Measurements from ENCODE around the gene ZDHHC15.
"Not testable (repeated sequence)": the region's sequence is repeated elsewhere in the genome, so short reads cannot be mapped to it uniquely, and the experiment has no call there.

ZDHHC15 gene, protein sequence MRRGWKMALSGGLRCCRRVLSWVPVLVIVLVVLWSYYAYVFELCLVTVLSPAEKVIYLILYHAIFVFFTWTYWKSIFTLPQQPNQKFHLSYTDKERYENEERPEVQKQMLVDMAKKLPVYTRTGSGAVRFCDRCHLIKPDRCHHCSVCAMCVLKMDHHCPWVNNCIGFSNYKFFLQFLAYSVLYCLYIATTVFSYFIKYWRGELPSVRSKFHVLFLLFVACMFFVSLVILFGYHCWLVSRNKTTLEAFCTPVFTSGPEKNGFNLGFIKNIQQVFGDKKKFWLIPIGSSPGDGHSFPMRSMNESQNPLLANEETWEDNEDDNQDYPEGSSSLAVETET

DNA sequence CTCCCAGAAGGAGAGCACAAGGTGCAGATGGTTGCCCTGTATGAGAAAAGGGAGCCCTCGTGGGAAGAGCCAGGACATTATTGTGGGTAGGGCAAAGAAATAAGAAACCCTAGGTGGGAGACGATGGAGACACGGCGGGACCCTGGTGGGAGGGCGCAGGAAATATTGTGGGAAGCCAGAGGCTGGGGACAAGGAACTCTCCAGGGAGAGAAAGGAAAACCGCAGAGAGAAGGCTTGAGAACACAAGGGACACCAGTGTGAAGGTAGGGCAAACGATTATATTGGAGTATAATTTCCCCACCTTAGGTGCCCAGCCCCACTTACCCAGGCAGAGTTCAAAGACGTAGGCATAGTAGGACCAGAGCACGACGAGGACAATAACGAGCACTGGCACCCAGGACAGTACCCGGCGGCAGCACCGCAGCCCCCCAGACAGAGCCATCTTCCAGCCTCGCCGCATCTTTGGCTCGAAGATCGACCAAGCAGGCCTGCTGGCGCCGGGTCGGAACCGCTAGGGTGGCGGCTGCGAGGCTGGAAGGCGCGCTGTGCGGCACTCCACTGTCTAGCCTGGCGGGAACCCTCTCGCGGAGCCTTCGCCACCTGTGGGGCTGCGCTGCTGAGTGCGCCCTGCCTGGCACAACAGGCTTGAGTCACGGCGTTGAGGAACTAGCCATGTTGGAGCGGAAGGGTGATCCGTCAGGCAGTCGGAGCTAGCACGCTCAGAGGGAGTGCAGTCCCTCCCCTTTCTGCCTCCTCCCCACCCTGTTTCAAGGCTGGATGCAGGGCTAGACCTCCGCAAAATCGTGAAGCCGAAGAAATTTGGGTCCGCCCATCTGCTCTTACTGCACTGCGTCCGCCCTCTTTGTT is at the start of gene ZDHHC15:
Gene ZDHHC15, minus strand, starts transcription at position 473 of the 867 bp plus-strand sequence. Its CDS starts 13 bp downstream, at position 460.
- peak; percentile 89 for DNase-seq

DNA sequence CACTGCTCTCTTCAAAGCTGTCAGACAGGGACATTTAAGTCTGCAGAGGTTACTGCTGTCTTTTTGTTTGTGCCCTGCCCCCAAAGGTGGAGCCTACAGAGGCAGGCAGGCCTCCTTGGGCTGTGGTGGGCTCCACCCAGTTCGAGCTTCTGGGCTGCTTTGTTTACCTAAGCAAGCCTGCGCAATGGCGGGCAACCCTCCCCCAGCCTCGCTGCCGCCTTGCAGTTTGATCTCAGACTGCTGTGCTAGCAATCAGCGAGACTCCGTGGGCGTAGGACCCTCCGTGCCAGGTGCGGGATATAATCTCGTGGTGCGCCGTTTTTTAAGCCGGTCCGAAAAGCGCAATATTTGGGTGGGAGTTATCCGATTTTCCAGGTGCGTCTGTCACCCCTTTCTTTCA is 37.7 kb upstream of the ZDHHC15 start:
- DNase-seq, result not testable (repeated sequence)

DNA sequence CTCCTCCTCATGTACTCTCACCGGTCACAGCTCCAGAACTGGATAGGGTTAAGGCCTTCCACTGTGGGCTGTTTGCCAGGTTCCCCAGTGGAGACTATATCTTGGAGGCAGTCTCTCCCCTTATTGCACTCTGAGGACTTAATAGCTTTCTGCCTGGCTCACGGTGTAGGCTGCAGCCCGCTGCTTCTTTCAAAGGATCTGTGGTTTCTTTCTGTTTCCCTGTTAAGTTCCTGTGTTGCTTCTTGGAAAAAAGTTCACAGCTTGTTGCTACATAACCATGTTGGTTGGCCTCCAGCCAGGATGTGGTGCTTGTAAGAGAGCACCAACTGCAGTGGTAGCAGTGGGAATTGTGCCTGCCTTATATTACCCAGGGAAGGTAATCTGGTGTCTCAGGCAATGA is 24.9 kb upstream of the ZDHHC15 start:
- no peak for DNase-seq

DNA sequence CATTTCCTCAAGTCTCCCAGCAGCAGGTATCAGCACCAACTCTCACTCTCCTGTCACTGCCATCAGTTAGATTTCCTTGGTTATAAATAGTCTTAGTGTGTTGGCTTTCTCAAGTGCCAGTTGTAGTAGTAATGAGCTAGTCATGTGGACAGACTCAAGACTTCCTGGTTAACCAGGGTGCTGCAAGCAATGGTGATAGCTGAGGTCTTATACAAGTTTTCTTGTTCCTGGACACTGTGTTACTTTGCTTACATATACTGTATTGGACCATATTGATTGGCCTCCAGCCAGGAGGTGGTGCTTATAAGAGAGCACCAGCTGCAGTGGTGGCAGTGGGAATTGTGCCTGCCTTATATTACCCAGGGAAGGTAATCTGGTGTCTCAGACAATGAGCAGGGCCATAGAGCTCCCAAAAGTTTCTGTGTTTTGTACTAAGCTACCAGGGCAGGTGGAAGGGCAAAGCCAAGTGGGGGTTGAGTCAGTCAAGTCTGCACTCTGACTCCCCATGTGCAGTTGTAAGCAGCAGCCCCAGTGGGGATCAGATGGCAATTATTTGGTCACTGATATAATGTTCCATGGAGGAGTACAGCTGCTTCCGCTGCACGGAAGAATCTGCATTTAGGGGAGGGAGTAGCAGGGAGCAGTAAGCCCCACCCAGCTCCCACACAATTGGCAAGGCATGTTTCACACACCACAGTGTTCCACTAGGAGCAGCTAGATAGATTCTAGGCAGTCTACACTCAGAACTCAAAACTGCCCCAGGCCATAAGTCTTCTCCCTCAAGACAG is 24.1 kb upstream of the ZDHHC15 start:
- DNase-seq, result no peak

DNA sequence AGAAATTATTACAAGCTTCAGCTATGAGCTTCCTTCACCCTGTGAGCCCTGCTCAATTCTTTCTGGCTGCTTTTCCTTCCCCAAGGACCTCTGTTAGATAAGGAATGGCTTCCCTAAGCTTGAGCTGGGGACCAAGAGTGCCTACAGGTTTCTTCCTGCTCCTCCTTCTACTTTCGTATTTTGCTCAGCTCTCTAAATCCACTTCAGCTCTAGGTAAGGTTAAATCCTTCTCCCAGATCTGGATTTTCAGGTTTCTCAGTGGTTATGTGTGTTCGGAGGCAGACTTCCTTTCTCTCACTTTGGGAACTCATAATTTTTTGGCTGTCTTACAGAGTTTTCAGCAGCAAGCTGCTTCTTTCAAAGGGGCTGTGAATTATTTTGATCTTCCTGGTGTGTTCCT is 21.9 kb upstream of the ZDHHC15 start:
- DNase-seq, result no peak

DNA sequence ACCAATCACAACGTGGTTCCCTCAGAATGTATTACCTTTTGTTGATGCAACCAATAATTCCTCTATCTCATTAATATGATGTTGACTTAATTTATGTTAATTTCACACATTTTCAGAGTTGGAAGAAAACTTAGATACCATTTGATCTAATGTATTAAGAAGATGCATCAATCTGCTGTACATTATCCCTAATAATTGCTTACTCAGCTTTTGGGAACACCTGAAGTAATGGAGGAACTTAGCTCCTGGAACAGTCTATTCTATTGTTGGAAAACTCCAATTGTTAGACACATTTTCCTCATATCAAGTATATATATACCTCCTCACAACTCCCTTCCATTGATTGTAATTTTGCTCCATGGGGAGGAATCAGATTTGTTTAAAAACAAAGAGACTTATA is 38.9 kb downstream of the ZDHHC15 start:
- no peak for DNase-seq

DNA sequence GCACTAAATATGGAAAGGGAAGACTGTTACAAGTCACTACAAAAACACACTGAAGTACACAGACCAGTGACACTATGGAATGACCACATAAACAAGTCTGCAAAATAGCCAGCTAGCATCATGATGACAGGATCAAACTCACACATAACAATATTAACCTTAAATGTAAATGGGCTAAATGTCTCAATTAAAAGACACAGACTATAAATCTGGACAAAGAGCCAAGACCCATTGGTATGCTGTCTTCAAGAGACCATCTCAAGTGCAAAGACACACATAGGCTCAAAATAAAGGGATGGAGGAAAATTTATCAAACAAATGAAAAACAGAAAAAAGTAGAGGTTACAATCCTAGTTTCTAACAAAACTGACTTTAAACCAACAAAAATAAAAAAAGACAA is 61.1 kb downstream of the ZDHHC15 start:
- not testable (repeated sequence) for DNase-seq

DNA sequence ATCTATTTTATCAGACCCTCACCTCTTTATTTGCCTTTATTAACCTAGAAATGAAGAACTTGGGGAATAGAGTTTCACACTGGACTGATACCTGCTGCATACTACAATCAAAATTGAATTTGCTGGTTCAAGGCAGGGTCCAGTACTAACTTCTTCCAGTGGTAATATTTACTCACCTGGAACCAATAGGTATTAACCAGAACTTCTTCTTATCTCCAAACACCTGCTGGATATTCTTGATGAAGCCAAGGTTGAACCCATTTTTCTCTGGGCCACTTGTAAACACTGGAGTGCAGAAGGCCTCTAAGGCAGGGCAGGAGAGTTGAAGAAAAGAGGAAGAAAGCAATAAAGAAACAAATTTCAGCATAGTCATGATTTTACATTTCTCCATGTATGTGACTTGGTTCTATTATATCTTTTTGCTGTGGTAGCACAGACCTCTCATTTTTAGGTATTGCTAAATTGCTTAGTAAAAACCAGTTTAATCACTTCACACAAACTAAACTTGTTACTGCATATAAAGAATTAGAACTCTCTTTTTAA is 101.1 kb downstream of the ZDHHC15 start:
- no peak for DNase-seq

DNA sequence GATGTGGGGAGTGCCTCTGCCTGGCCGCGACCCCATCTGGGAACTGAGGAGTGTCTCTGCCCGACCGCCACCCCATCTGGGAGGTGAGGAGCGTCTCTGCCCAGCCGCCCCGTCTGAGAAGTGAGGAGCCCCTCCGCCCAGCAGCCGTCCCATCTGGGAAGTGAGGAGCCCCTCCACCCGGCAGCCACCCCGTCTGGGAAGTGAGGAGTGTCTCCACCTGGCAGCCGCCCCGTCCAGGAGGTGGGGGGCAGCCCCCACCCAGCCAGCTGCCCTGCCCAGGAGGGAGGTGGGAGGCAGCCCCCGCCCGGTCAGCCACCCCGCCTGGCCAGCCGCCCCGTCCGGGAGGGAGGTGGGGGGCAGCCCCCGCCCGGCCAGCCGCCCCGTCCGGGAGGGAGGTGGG is 115.7 kb downstream of the ZDHHC15 start:
- not testable (repeated sequence) for DNase-seq

DNA sequence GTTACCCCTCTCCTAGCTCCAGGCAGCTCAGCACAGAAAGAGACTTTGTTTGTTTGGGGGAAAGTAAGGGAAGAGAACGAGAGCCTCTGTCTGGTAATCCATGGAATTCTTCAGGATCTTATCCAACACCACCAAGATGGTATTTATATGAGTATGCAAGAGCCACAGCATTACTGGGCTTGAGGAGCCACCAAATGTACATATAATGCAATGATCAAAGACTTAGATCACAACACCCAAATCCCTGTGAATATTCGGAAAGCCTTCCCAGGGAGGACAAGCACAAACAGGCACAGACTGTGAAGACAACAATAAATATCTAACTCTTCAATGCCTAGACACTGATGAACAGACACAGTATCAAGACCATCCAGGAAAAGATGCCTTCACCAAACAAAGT is 132.4 kb downstream of the ZDHHC15 start:
- no peak for DNase-seq

DNA sequence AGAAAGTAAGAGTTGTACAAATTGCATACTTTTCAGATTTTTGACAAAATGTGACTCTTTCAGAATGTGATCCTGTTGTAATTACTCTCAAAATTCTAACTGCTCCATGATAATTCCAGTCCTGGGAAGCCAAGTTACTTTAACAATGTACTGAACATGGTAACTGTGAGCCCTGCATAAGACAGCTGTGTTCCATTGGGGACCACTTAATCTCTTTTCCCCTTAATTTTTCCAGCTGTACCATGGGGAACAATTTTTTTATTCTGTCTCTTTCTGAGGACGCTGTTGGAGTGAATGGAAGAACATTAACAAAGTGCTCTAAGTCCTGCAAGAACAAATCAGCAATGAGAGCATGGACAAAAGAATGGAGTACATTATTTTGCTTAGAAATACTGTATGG is 153.1 kb downstream of the ZDHHC15 start:
- no peak for DNase-seq

DNA sequence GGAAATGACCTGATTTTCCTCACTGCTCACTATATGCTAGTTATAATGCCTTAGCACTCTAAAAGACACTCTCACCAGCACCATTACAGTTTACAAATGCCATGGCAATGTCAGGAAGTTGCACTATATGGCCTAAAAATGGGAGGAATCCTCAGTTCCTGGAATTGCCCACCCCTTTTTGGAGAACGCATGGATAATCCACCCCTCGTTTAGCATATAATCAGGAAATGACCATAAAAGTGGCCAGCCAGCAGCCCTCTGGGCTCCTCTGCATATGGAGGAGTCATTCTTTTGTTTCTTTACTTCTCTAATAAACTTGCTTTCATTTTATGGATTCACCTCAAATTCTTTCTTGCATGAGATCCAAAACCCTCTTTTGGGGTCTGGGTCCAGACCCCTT is 156.0 kb downstream of the ZDHHC15 start:
- DNase-seq, result no peak

DNA sequence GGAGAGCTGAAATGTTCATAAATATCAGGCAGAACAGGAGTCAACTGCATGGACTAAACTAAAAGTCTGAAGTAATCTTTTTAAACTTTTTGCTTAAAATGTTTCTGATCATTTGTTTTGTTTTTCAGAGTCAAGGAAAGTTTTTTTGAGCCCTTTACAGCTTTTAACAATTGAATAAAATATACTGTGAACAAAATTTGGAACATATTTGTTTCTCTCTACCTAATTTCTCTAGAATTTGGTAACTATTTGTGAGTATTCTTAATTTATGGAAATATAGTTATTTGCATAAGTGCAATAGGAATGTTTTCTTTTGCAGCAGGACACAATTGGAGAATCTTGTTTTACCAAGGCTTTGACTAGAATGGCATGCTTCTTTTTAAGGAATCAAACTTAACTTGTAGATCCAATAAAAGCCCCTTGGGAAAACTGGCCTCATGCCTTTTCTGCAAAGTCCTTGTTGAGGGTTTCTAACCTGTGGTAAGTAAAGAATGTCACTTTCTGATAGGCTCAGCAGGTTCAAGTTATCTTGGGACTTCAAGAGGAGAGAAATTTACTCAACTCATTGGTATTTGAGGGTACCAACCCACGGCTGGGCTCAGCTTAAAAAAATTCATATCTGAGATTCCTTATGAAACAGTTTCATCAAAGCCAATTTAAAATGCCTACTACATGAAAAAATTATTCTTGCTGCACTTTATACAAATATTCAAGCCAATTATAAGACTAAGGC is 157.4 kb downstream of the ZDHHC15 start:
- no peak for DNase-seq

DNA sequence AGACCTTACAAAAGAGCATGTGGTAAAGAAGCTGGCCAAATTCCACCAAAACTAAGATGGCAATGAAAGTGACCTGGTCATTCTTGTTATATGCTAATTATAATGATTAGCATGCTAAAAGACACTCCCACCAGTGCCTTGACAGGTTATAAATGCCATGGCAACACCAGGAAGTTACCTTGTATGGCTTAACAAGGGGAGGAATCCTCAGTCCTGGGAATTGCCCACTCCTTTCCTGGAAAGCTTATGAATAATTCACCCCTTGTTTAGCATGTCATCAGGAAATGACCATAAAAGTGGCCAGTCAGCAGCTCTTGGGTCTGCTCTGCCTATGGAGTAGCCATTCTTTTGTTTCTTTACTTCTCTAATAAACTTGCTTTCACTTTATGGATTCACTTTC is 161.0 kb downstream of the ZDHHC15 start:
- DNase-seq, result no peak

DNA sequence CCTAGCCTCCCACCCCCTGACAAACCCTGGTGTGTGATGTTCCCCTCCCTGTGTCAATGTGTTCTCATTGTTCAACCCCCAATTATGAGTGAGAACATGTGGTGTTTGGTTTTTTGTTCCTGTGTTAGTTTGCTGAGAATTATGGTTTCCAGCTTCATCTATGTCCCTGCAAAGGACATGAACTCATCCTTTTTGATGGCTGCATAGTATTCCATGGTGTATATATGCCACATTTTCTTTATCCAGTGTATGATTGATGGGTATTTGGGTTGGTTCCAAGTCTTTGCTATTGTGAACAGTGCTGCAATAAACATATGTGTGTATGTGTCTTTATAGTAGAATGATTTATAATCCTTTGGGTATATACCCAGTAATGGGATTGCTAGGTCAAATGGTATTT is 174.2 kb downstream of the ZDHHC15 start:
- DNase-seq, result not testable (repeated sequence)

DNA sequence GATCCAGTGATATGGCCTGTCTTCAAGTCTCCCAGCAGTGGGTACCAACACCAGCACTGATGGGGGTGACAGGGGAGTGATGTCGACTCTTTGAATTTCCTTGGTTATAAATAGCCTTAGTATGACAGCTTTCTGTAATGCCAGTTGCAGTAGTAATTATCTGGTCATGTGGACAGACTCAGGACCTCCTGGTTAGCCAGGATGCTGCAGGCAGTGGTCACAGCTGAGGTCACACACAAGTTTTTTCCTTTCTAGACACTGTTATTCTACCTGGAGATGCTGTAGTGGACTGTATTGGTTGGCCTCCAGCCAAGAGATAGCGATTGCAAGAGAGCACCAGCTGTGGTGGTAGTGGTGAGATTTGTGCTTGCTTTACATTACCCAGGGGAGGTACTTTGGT is 185.3 kb downstream of the ZDHHC15 start:
- DNase-seq, result no peak

DNA sequence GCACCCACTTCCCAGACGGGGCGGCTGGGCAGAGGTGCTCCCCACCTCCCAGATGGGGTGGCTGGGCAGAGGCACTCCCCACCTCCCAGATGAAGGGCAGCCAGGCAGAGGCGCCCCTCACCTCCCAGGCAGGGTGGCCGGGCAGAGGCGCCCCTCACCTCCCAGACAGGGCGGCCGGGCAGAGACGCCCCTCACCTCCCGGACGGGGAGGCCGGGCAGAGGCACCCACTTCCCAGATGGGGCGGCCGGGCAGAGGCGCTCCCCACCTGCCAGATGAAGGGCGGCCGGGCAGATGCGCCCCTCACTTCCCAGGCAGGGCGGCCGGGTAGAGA is 187.7 kb downstream of the ZDHHC15 start:
- no peak for DNase-seq

DNA sequence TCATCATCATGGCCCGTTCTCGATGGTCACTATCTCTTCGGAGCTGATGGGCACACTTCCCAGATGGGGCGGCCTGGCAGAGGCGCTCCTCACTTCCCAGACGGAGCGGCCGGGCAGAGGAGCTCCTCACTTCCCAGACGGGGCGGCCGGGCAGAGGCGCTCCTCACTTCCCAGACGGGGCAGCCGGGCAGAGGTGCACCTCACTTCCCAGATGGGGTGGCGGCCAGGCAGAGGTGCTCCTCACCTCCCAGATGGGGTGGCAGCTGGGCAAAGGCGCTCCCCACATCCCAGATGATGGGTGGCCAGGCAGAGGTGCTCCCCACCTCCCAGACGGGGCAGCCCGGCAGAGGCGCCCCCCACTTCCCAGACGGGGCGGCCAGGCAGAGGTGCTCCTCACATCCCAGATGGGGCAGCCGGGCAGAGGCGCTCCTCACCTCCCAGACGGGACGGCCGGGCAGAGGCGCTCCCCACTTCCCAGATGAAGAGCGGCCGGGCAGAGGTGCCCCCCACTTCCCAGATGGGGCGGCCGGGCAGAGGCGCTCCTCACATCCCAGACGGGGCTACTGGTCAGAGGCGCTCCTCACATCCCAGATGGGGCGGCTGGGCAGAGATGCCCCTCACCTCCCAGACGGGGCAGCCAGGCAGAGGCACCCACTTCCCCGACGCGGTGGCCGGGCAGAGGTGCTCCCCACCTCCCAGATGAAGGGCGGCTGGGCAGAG is 188.3 kb downstream of the ZDHHC15 start:
- DNase-seq, result not testable (repeated sequence)

DNA sequence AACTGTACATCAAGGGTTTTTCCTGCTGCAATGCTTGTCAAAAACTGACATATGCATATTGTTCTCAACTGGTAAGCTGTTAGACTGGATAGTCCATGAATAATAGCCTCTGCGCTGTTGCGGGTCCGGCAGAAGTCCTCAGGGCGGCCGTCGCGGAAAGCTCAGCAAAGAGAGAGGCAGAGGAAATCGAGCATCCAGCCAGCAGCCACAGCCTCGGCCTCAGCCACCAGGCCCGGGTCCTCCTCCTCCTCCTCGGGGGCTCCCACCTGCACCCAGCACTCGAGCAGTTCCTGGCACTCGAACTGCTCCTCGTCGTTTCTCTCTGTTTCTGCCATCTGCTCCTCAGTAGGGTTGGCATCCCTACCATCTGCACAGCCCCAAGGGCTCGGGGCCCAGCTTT is 195.2 kb downstream of the ZDHHC15 start:
- no peak for DNase-seq
